Measurements from ENCODE around the gene CSNK1G1. TPM values are rescaled to one million over a fixed set of nuclear protein-coding genes. Genes with fewer than 3 reads are reported as not detected.
A peak's percentile ranks its signal among the peaks of the same experiment; 100 is the strongest.

The CSNK1G1 gene
- total RNA-seq, 1 donor from 2014 or later, result 12.8 TPM

DNA sequence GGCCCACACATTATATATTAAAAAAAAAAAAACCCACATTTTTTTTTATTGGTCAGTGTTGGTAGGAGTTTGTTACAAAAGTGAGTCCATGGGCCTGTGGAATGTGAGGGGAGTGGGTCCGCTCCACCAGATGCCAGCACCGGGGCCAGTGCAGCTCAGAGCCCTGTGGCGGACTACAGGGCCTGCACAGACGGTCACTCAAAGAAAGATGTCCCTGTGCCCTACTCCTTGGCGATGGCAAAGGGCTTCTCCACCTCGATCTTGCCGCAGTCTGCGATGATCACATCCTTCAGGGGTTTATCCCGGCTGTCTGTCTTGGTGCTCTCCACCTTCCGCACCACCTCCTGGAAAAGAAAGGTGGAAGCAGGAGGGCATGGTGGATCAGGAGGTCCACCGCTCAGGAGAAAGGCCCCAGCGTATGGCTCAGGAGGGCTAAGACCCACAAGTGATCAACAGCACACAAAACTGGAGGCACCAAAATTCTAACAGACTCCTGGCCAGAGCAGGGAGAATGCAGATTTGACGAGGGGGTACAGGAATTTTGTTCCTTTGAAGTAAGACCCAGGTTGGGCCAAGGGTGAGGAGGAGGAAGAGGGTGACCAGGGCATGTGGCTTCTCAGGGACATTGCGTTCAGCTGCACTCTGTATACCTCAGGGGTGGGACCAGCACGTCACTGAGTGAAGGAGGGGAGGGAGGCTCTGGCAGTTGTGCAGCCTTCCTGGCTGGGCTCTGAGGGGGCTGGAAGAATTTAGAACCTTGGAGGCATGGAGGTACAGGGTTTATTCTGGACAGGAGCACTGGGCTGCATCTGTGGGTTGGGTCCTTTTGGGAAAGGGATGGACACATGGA lies 199.9 kb downstream of the CSNK1G1 start:
- H3K4me1 ChIP-seq, result peaks cover 63% of the 10 kb centered on the region

DNA sequence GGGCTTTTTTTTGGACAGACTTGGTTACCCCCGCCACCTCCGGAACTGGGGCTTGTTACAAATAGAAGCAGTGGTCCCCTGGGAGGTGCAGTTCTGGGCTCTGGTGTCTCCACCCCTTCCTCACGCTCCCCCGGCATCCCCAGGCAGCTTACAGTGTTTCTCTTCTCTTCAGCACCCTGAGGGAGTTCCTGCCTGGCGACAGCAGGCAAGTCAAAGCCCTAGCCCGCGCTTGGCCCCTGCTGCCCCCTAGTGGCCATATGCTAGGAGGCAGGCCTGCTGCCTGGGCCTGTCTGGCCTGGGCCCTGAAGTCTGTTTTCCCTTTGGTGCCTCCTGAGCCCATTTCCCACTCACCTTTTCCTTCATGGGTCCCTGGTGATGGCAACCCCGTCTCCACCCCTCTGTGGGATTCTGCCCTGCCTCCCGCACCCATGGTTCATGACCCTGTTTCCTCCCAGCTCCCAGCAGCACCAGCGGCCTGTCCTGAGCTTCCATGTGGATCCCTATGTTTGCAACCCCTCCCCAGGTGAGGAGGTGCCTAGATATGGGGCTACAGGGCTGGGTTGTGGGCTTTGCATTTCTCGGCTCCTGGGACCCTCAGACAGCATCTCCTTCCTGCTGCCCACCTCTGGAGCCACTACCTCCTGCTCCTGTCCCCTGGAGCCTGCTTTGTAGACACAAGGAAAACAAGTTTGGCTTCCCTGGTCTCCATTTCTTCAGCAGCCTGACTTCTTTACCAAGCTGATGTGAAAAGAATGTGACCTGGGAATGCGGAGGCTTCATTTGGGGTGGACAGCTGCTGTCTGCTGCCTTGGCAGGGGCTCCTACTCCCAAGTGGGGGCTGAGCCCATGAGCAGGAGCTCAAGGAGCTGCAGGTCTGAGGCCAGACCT lies 202.2 kb downstream of the CSNK1G1 start:
- DNase-seq (ENCODE audit: extremely low spot score in 2 of 2), result no peak
- H3K27me3 ChIP-seq, result no peaks in the 10 kb centered on the region
- intact Hi-C loops (cut with DNase I), result loop anchor here (10.0 kb wide), 1 partner anchor 59 kb away; the partner anchor contains the start of genes CIAO2A and SNX1
- no peak for TF ChIP-seq POLR2A (IDR thresholded peaks at IDR 0.05)
- TF ChIP-seq, protein P1, sequence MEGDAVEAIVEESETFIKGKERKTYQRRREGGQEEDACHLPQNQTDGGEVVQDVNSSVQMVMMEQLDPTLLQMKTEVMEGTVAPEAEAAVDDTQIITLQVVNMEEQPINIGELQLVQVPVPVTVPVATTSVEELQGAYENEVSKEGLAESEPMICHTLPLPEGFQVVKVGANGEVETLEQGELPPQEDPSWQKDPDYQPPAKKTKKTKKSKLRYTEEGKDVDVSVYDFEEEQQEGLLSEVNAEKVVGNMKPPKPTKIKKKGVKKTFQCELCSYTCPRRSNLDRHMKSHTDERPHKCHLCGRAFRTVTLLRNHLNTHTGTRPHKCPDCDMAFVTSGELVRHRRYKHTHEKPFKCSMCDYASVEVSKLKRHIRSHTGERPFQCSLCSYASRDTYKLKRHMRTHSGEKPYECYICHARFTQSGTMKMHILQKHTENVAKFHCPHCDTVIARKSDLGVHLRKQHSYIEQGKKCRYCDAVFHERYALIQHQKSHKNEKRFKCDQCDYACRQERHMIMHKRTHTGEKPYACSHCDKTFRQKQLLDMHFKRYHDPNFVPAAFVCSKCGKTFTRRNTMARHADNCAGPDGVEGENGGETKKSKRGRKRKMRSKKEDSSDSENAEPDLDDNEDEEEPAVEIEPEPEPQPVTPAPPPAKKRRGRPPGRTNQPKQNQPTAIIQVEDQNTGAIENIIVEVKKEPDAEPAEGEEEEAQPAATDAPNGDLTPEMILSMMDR (IDR thresholded peaks at IDR 0.05), result peak; percentile 88 to 95 (median 94)
- peaks cover 0 to 39% of the 10 kb centered on the region in 2 donors for H3K36me3 ChIP-seq
- peak overlapping the region; percentile 49 for H3K27ac ChIP-seq
- no peaks in the 10 kb centered on the region for H3K9me3 ChIP-seq
- peaks cover 41% of the 10 kb centered on the region for H3K4me1 ChIP-seq
- no peak overlapping the region for H3K4me3 ChIP-seq

More for the DNA sequence above, 199.9 kb downstream of the CSNK1G1 start:
- intact Hi-C loops (cut with DNase I), result loop anchor here (10.0 kb wide), 1 partner anchor 61 kb away; the partner anchor contains the start of genes CIAO2A and SNX1
- H3K9me3 ChIP-seq, result no peaks in the 10 kb centered on the region
- no peak overlapping the region for H3K4me3 ChIP-seq
- DNase-seq (ENCODE audit: extremely low spot score in 2 of 2), result no peak
- no peaks in the 10 kb centered on the region for H3K27me3 ChIP-seq
- TF ChIP-seq, protein P1 (IDR thresholded peaks at IDR 0.05), result no peak
- TF ChIP-seq POLR2AphosphoS5 (IDR thresholded peaks at IDR 0.05; ENCODE audit: insufficient read depth in 1 of 2, low read depth in 1 of 2), result no peak
- no peak for TF ChIP-seq POLR2A (IDR thresholded peaks at IDR 0.05)
- peaks cover 0 to 60% of the 10 kb centered on the region in 2 donors for H3K36me3 ChIP-seq
- H3K27ac ChIP-seq, result no peak overlapping the region

DNA sequence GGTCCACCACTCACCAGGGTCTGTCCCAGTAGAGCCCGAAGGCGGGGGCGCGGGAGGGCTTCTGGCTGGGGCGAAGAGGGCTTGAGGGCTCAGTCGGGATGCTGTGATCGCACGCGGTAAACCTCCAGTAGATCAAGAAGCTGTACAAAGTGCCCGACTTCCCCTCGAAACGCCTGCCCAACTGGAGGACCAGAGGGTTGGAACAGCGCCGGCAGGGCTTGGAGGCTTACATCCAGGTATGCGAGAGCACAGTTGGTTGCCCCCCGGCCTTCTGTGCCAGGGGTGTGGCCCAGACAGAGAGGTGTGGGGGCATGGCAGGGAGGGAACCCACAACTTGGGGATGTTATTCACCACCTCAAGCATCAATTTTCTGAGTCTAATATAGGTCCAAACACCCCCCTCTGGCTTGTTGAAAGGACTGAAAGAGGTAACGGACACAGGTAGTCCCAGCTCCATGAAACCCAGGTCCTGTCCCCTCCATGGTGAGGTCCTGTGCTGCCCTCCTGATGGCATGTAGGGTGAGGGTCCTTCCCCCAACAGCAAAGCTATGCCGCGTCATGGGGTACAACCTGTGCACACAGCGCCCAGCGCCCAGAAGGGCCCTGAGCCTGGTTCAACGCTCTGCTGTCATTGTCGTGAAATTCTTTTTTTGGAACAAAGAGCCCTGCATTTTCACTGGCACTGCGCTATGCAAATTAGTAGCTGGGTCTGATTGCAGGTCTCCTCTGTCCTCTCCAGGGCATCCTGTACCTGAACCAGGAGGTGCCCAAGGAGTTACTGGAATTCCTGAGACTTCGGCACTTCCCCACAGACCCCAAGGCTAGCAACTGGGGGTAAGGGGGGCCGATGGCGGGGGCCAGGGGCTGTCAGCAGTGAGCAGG lies 203.2 kb downstream of the CSNK1G1 start:
- H3K36me3 ChIP-seq, result peaks cover 0 to 29% of the 10 kb centered on the region in 2 donors
- H3K4me3 ChIP-seq, result peak overlapping the region; percentile 39 to 40
- no peak for DNase-seq (ENCODE audit: extremely low spot score in 2 of 2)
- H3K27me3 ChIP-seq, result no peaks in the 10 kb centered on the region
- intact Hi-C loops (cut with DNase I), result loop anchor here (10.0 kb wide), 1 partner anchor 58 kb away; the partner anchor contains the start of genes CIAO2A and SNX1
- H3K4me1 ChIP-seq, result peaks cover 35% of the 10 kb centered on the region
- TF ChIP-seq POLR2A (IDR thresholded peaks at IDR 0.05) (no peak), POLR2AphosphoS5 (IDR thresholded peaks at IDR 0.05; ENCODE audit: insufficient read depth in 1 of 2, low read depth in 1 of 2) (no peak)
- TF ChIP-seq, protein P1 (IDR thresholded peaks at IDR 0.05), result no peak
- H3K27ac ChIP-seq, result peak overlapping the region; percentile 0
- no peaks in the 10 kb centered on the region for H3K9me3 ChIP-seq

DNA sequence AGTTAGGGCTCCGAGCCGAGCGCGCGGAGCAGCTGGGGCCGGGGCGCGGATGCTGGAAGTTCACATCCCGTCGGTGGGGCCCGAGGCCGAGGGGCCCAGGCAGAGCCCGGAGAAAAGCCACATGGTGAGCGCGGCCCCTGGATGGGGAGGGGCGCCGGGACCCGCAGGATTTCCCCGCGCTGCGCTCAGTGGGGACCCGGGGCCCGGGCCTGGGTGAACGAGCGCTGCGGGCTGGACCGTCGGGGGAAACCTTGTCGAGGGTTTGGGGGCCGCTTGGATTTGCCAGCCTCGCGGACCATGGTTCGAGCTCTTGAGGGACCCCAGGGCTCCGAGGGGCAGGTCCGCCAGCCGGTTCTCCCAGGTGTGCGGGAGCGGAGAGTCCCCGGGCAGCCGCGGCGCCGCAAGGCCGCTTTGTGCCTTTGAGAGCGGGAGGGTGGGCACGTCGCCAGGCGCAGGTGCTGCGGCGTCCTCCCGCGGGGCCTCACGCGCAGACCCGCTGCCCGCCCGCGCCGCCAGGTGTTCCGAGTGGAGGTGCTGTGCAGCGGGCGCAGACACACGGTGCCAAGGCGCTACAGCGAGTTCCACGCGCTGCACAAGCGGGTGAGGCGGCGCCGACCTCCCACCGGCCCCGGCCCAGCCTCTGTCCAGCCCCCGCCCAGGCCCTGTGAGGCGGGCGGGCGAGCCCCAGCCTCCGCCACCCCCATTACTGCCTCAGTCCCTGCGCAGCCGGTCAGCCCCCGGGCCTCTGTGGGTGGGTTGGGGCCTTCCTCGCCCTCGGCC lies 204.1 kb downstream of the CSNK1G1 start, which contains the start of gene SNX22:
Gene SNX22, plus strand, starts transcription at position 5 of the 780 bp plus-strand sequence. Its CDS starts 45 bp downstream, at position 50.
- Histone ChIP-seq H3K36me3 (peaks cover 0 to 21% of the 10 kb centered on the region in 2 donors), H3K9me3 (no peaks in the 10 kb centered on the region), H3K4me1 (peaks cover 35% of the 10 kb centered on the region), H3K4me3 (peak within 1 kb of the TSS; percentile 39 to 40), H3K27ac (peak within 1 kb of the TSS; percentile 0), H3K27me3 (no peaks in the 10 kb centered on the region)
- intact Hi-C loops (cut with DNase I), result loop anchor here (10.0 kb wide), 1 partner anchor 57 kb away; the partner anchor contains the start of genes CIAO2A and SNX1
- no peak for DNase-seq (ENCODE audit: extremely low spot score in 2 of 2)
- TF ChIP-seq POLR2AphosphoS5 (IDR thresholded peaks at IDR 0.05; ENCODE audit: insufficient read depth in 1 of 2, low read depth in 1 of 2) (no peak), POLR2A (IDR thresholded peaks at IDR 0.05) (no peak)
- TF ChIP-seq, protein P1 (IDR thresholded peaks at IDR 0.05), result no peak
